GM21390 (cell line): ENCODE measurements around the gene CDC5L.

ENCODE experiments used
- ATAC-seq: cut with Tn5 transposase; IDR thresholded peaks from one replicate; pipeline ENCODE4 v1.9.1; 2021; ENCODE audit not compliant: unreplicated experiment

Gene CDC5L

DNA sequence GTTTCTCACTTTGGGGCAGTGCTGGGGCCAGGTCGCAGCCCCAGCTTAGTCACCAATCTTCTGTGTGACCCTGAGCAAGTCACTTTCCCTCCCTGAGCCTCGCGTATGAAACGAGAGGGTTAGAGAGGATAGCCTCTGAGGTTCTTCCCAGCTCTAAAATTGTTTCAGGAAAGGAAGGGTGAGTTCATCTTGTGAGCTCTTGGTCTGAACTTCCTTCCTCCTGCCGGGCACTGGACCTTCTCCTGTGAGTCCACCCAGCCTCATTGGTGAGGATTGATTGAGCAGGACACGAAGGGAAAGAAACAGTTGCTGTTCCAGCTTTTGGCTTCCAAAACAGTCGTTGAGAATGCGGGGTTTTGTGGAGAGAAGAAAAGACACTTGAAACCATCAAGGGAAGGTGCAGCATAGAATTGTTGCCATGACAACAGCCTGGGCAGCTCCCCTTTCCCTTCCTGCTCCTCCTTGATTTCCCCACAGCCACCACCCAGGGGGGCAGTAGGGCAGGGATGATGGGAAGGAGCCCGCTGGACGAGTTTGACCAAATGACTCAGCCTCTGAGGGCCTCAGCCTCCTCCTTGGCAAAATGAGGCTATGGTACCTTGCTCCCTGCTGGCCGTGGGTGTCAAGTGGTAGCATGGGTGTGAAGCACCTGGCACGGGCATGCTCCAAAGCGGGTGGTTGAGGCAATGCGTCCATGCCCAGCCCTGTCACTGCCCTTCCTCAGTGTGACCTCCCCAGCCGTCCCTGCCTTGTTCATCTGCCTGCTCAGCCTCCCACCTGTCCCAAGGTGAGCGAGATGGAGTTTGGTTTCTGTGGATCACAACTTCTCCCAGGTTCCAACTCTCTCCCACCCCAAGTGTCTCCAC, 107.8 kb downstream of the CDC5L start:
- ATAC-seq: no peak

DNA sequence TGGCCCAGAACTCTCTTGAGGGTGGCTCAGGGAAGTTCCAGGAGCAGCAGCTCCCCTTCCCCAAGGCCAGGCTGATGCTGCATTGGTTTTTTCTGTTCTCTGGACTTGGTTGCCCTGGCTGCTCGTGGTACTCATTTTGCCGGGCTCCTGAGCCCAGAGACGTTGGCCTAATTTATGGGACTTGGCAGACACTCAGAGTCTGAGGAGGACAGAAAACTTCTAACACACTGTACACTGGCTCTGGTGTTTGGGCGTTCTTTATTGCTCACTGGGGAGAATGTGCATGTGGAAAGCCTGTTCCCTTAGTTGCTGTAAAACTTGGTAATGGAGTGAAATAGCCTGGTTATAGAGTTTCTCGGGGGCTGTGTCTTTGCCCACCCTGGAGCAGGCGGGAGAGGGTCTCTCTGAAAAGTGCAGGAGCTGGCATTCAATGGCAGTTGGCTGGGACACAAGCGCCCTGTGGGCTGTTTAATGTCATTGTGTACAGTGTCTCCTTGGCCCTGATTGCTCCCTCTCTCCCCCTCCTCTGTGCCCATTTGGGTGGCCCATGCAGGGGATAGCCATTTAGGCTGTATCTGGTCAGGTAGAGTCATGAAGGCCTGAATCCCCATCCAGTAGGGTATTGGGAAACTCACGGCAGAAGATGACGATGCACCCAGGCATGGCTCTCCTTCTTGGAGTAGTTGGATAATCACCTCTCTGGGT, 109.3 kb downstream of the CDC5L start:
- no peak for ATAC-seq

DNA sequence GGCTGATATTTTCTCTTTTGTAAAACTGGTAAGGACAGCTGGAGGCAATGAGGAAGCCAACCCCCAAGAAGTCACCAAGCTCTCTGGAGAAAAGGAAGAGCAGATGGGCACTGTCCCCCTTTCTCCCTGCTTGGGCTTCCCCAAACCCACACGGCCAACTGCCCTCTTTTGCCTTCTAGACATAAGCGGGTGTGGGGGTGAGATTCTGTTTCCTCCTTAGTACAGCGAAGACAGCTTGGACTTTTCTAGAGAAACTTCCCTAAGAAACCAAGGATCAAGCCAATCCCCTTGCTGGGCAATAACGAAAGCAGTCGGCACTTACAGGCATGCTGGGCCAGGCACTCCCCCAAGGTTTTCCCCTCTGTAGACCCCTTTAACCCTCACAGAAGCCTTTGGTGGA, 110.3 kb downstream of the CDC5L start:
- ATAC-seq: no peak

DNA sequence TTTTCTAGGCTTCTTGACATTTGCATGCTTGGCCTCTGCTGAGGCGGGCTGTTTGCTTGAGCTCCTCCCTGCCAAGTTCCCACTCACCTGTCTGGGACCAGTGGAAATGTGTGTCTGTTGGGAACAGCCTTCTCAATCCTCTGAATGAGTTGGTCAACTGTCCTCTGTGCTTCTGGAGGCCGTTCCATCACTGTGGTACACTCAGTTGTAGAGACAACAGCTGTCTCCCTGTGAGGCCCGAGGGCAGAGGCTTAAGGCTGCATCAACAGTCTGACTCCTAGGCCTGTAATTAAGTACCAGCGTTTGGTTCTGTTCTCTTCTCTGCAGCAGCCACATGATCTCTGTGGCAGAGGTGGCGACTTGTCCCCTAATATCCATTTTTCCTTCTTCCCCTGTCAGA, 110.9 kb downstream of the CDC5L start:
- ATAC-seq: no peak

DNA sequence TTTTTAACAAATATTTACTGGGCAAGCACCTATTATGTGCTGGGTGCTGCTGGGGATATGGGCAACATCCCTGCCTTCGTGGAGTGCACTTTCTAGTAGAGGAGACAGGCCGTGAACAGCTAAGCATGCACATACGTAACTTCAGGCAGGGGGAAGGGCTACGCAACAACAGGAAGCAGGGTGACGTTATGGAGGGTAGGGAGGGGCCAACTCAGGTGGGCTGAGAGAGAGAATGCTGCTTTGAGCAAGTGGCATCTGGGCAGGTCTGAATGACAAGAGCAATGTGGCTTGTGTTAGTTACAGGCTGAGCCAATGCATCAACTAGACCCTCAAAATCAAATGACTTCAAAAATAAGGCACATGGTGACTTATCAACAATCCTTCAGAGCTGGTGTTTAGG, 112.1 kb downstream of the CDC5L start:
- no peak for ATAC-seq
